DOHH2 (cell line): Measurements from ENCODE around the gene MBOAT7.

ENCODE experiments used
- EZH2phosphoT487 ChIP-seq: fragments of 200-600 bp; sonication (generic); IDR thresholded peaks from 2 replicates; pipeline ENCODE4 v1.6.1; 2017; ENCODE audit warnings: borderline replicate concordance, mild to moderate bottlenecking, antibody characterized with exemption, low read length, moderate library complexity, mixed read lengths
- TF ChIP-seq, protein P1 (sequence below): fragments of 200-600 bp; sonication (generic); IDR thresholded peaks from one replicate; pipeline ENCODE4 v1.5.1; 2014; ENCODE audit warnings: antibody characterized with exemption, mild to moderate bottlenecking, low read depth, low read length; ENCODE audit not compliant: poor library complexity, severe bottlenecking

GRCh38 chr19:54203151-54203611 lies 13.8 kb upstream of the MBOAT7 start:
- TF ChIP-seq, protein P1, sequence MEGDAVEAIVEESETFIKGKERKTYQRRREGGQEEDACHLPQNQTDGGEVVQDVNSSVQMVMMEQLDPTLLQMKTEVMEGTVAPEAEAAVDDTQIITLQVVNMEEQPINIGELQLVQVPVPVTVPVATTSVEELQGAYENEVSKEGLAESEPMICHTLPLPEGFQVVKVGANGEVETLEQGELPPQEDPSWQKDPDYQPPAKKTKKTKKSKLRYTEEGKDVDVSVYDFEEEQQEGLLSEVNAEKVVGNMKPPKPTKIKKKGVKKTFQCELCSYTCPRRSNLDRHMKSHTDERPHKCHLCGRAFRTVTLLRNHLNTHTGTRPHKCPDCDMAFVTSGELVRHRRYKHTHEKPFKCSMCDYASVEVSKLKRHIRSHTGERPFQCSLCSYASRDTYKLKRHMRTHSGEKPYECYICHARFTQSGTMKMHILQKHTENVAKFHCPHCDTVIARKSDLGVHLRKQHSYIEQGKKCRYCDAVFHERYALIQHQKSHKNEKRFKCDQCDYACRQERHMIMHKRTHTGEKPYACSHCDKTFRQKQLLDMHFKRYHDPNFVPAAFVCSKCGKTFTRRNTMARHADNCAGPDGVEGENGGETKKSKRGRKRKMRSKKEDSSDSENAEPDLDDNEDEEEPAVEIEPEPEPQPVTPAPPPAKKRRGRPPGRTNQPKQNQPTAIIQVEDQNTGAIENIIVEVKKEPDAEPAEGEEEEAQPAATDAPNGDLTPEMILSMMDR = no peak
- TF ChIP-seq EZH2phosphoT487 = no peak
